ENCODE measurements around the gene C10orf105. TPM values are rescaled to one million over a fixed set of nuclear protein-coding genes. Genes with fewer than 3 reads are reported as not detected.

Gene C10orf105
- total and polyA plus RNA-seq, 2 of the 13 experiments (the other 11 are each of a cell fraction or from before 2014, with no cell fraction given): not detected

DNA sequence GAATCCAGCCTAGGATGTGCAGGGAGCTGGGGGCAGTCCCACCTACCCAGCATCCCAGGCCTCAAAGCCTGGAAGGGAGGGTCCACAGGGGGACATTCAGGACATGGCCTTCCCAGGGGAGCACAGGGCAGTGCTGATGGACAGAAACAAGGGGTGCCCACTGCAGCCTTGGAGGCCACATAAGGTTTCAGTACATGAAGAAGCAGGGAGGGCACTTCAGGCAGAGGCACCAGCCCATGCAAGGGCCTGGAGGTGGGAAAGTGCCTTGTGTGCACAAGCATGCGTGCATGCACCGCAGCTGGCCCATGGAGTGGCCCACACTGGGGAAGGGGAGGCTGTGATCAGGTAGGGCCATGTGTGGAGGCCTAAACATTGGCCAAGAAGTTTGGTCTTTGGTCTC lies 9.1 kb downstream of the C10orf105 start:
- Histone ChIP-seq H4K20me1 (ENCODE audit: insufficient read depth, low read length) (no peaks in the 10 kb centered on the region), H3K79me2 (ENCODE audit: insufficient read depth, low read length) (no peaks in the 10 kb centered on the region), H3K36me3 (replicated peaks in 1 of 2; ENCODE audit: control insufficient read depth in 1 of 2, insufficient read depth in 2 of 2, low read length in 2 of 2) (no peaks in the 10 kb centered on the region), H3K4me3 (replicated peaks in 1 of 3; ENCODE audit: insufficient read depth in 1 of 3, low read depth in 2 of 3, low read length in 3 of 3) (no peak overlapping the region), H3K27me3 (ENCODE audit: control insufficient read depth in 1 of 2, insufficient read depth in 2 of 2, low read length in 2 of 2) (peaks cover 8 to 52% of the 10 kb centered on the region in 2 experiments; a peak in 4 of 5 replicates), H3K9me3 (ENCODE audit: low read length) (no peaks in the 10 kb centered on the region), H3K9ac (ENCODE audit: insufficient read depth, low read depth, low read length) (no peak overlapping the region), H3K27ac (ENCODE audit: extremely low read length, insufficient read depth, low read length) (no peak overlapping the region), H3K4me2 (ENCODE audit: low read depth, low read length) (no peak overlapping the region), H2AFZ (ENCODE audit: low read length) (no peak overlapping the region), H3K4me1 (ENCODE audit: insufficient read depth, low read length) (no peaks in the 10 kb centered on the region)
- no CpG with 5 or more reads among the region's 2 CpGs for WGBS (ENCODE audit: low lambda C conversion rate)
- no peak for DNase-seq (ENCODE audit: low spot score)
- no peak for FAIRE-seq
- ATAC-seq: no peak
- ChIA-PET CTCF (ENCODE audit: low intra/inter-chr PET ratio, low total read pairs) (no interaction called here), POLR2A (no interaction called here)
- BruUV-seq (replicated peaks): no TSS peak
- in situ Hi-C loops (cut with HindIII; ENCODE audit: extremely low pct_ligation_motif_present, low pct_unique_long_range_greater_than_20kb): no loop called here
- intact Hi-C loops (cut with micrococcal nuclease; ENCODE audit: unreplicated experiment): no loop called here
- TF ChIP-seq ZFP41 (CRISPR knock-in tag; IDR thresholded peaks at IDR 0.05; ENCODE audit: borderline replicate concordance) (no peak), ZBTB49 (CRISPR knock-in tag; IDR thresholded peaks at IDR 0.05; ENCODE audit: borderline replicate concordance) (no peak), ZNF781 (CRISPR knock-in tag; IDR thresholded peaks at IDR 0.05; ENCODE audit: borderline replicate concordance, not compliant biosample characterization) (no peak), ZNF770 (CRISPR knock-in tag; IDR thresholded peaks at IDR 0.05) (no peak), SUZ12 (IDR thresholded peaks at IDR 0.05; ENCODE audit: low read depth, low read length) (no peak), SETDB1 (CRISPR knock-in tag; IDR thresholded peaks at IDR 0.05; ENCODE audit: borderline replicate concordance) (no peak), NFATC3 (CRISPR knock-in tag; IDR thresholded peaks at IDR 0.05) (no peak), KDM5A (IDR thresholded peaks at IDR 0.05; ENCODE audit: borderline replicate concordance, low read length) (no peak), CSRNP2 (CRISPR knock-in tag; conservative IDR thresholded peaks at IDR 0.05; ENCODE audit: low read depth) (no peak), TOPORS (CRISPR knock-in tag; IDR thresholded peaks at IDR 0.05) (no peak)
- TF ChIP-seq, protein P1, sequence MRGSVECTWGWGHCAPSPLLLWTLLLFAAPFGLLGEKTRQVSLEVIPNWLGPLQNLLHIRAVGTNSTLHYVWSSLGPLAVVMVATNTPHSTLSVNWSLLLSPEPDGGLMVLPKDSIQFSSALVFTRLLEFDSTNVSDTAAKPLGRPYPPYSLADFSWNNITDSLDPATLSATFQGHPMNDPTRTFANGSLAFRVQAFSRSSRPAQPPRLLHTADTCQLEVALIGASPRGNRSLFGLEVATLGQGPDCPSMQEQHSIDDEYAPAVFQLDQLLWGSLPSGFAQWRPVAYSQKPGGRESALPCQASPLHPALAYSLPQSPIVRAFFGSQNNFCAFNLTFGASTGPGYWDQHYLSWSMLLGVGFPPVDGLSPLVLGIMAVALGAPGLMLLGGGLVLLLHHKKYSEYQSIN (CRISPR knock-in tag; IDR thresholded peaks at IDR 0.05; ENCODE audit: borderline replicate concordance): no peak
